HG02571 (cell line): ENCODE measurements around the gene TMEM51.

Experiments
- ATAC-seq: cut with Tn5 transposase; IDR thresholded peaks from one replicate; pipeline ENCODE4 v1.9.1; 2021; ENCODE audit warnings: mild to moderate bottlenecking, moderate library complexity; ENCODE audit not compliant: unreplicated experiment

TMEM51 gene

GRCh38 chr1:15242766-15243165, 89.2 kb downstream of the TMEM51 start:
- no peak for ATAC-seq

GRCh38 chr1:15243275-15244043, 89.9 kb downstream of the TMEM51 start:
- no peak for ATAC-seq

GRCh38 chr1:15244813-15245212, 91.3 kb downstream of the TMEM51 start:
- ATAC-seq, result no peak

GRCh38 chr1:15245593-15246360, 92.2 kb downstream of the TMEM51 start:
- ATAC-seq, result no peak

GRCh38 chr1:15246960-15247614, 93.5 kb downstream of the TMEM51 start, which contains the start of gene FHAD1:
Gene FHAD1 (plus strand): TSS chr1:15247223. CDS start chr1:15251785, 4,562 bp downstream.
- no peak for ATAC-seq

GRCh38 chr1:15248216-15248615, 94.7 kb downstream of the TMEM51 start:
- no peak for ATAC-seq

- ATAC-seq, result no peak
Observed at GRCh38 chr1:15249081-15249480, 95.5 kb downstream of the TMEM51 start.

- ATAC-seq, result no peak
Observed at GRCh38 chr1:15251857-15252835, 98.6 kb downstream of the TMEM51 start.

- ATAC-seq, result no peak
Observed at GRCh38 chr1:15254559-15254958, 101.0 kb downstream of the TMEM51 start.

GRCh38 chr1:15255582-15256149, 102.1 kb downstream of the TMEM51 start:
- ATAC-seq, result no peak

GRCh38 chr1:15256584-15256983, 103.0 kb downstream of the TMEM51 start:
- ATAC-seq, result no peak

- no peak for ATAC-seq
Observed at GRCh38 chr1:15257309-15257708, 103.8 kb downstream of the TMEM51 start.

- no peak for ATAC-seq
Observed at GRCh38 chr1:15258833-15259621, 105.5 kb downstream of the TMEM51 start.

GRCh38 chr1:15259622-15260007, 106.1 kb downstream of the TMEM51 start:
- ATAC-seq, result no peak

GRCh38 chr1:15260418-15261154, 107.0 kb downstream of the TMEM51 start:
- ATAC-seq, result no peak

GRCh38 chr1:15261155-15262002, 107.8 kb downstream of the TMEM51 start:
- ATAC-seq, result no peak

GRCh38 chr1:15262003-15262377, 108.4 kb downstream of the TMEM51 start:
- ATAC-seq, result no peak

GRCh38 chr1:15262706-15263105, 109.2 kb downstream of the TMEM51 start:
- no peak for ATAC-seq
